H9 (cell line): ENCODE measurements around the gene LMF1. TPM values are rescaled to one million over a fixed set of nuclear protein-coding genes. Genes with fewer than 3 reads are reported as not detected.
A peak's percentile ranks its signal among the peaks of the same experiment; 100 is the strongest.

Experiments used
- DNase-seq: peaks from one replicate; pipeline ENCODE4 v3.0.0-alpha.2; 2017
- H2AFZ ChIP-seq: one replicate; pipeline ENCODE4 v1.6.1; 2013; ENCODE audit warnings: mild to moderate bottlenecking, low read length, control low read depth, moderate library complexity
- H2AK5ac ChIP-seq: 2 replicates; pipeline ENCODE4 v1.6.1; 2013; ENCODE audit warnings: low read length, control low read depth, mixed read lengths; ENCODE audit not compliant: insufficient read length
- H2BK120ac ChIP-seq: one replicate; pipeline ENCODE4 v1.6.1; 2013; ENCODE audit warnings: low read depth, mild to moderate bottlenecking, low read length, control low read depth, inconsistent platforms; ENCODE audit not compliant: poor library complexity, severe bottlenecking
- H2BK12ac ChIP-seq: 2 replicates; pipeline ENCODE4 v1.6.1; 2013; ENCODE audit warnings: low read length, control low read depth, mixed read lengths, low read depth; ENCODE audit not compliant: insufficient read length
- H2BK15ac ChIP-seq: 2 replicates; pipeline ENCODE4 v1.6.1; 2013; ENCODE audit warnings: low read depth, low read length, control low read depth
- H2BK20ac ChIP-seq: one replicate; pipeline ENCODE4 v1.6.1; 2013; ENCODE audit warnings: low read depth, mild to moderate bottlenecking, low read length, control low read depth, inconsistent platforms; ENCODE audit not compliant: poor library complexity, severe bottlenecking
- H2BK5ac ChIP-seq: 2 replicates; pipeline ENCODE4 v1.6.1; 2013; ENCODE audit warnings: low read length, control low read depth, mixed read lengths; ENCODE audit not compliant: insufficient read length
- H3K14ac ChIP-seq: 2 replicates; pipeline ENCODE4 v1.6.1; 2013; ENCODE audit warnings: low read length, control low read depth; ENCODE audit not compliant: insufficient read depth
- H3K18ac ChIP-seq: 2 replicates; pipeline ENCODE4 v1.6.1; 2013; ENCODE audit warnings: low read depth, mild to moderate bottlenecking, mixed read lengths, low read length, control low read depth; ENCODE audit not compliant: insufficient read length
- H3K23ac ChIP-seq: 2 replicates; pipeline ENCODE4 v1.6.1; 2013; ENCODE audit warnings: low read length, control low read depth, mixed read lengths, low read depth; ENCODE audit not compliant: insufficient read length
- H3K23me2 ChIP-seq: 2 replicates; pipeline ENCODE4 v1.6.1; 2013; ENCODE audit warnings: low read depth, mild to moderate bottlenecking, mixed read lengths, low read length, control low read depth; ENCODE audit not compliant: insufficient read length, poor library complexity, severe bottlenecking
- H3K27ac ChIP-seq: 2 replicates; pipeline ENCODE4 v1.5.1; 2013; ENCODE audit warnings: low read length, control low read depth, mixed read lengths, low read depth; ENCODE audit not compliant: insufficient read length
- H3K27me3 ChIP-seq: 2 replicates; pipeline ENCODE4 v1.6.1; 2013; ENCODE audit warnings: low read length, control low read depth, inconsistent platforms; ENCODE audit not compliant: insufficient read depth
- H3K4ac ChIP-seq: 2 replicates; pipeline ENCODE4 v1.6.1; 2013; ENCODE audit warnings: low read depth, mild to moderate bottlenecking, control low read depth, inconsistent platforms, low read length, moderate library complexity
- H3K4me1 ChIP-seq: 2 replicates; pipeline ENCODE4 v1.6.1; 2013; ENCODE audit warnings: low read length, control low read depth, inconsistent platforms; ENCODE audit not compliant: insufficient read depth
- H3K4me2 ChIP-seq: 2 replicates; pipeline ENCODE4 v1.6.1; 2013; ENCODE audit warnings: low read length, control low read depth, mixed read lengths; ENCODE audit not compliant: insufficient read length, insufficient read depth
- H3K56ac ChIP-seq: 2 replicates; pipeline ENCODE4 v1.6.1; 2013; ENCODE audit warnings: low read depth, mild to moderate bottlenecking, mixed read lengths, low read length, control low read depth; ENCODE audit not compliant: insufficient read length
- H3K79me1 ChIP-seq: 2 replicates; pipeline ENCODE4 v1.6.1; 2013; ENCODE audit warnings: low read depth, mild to moderate bottlenecking, moderate library complexity, low read length, control low read depth, inconsistent platforms; ENCODE audit not compliant: insufficient read depth, poor library complexity, severe bottlenecking
- H3K79me2 ChIP-seq: 2 replicates; pipeline ENCODE4 v1.6.1; 2013; ENCODE audit warnings: low read length, control low read depth, inconsistent platforms; ENCODE audit not compliant: insufficient read depth
- H3K9ac ChIP-seq: 2 replicates; pipeline ENCODE4 v1.6.1; 2013; ENCODE audit warnings: low read length, control low read depth, mixed read lengths; ENCODE audit not compliant: insufficient read length; ENCODE audit errors: extremely low read depth
- H3K9me3 ChIP-seq: one replicate; pipeline ENCODE4 v1.6.1; 2013; ENCODE audit warnings: low read depth, low read length, inconsistent platforms; ENCODE audit not compliant: control insufficient read depth
- H3T11ph ChIP-seq: one replicate; pipeline ENCODE4 v1.6.1; 2013; ENCODE audit warnings: mild to moderate bottlenecking, low read length, control low read depth, inconsistent platforms
- H4K20me1 ChIP-seq: one replicate; pipeline ENCODE4 v1.6.1; 2013; ENCODE audit not compliant: control insufficient read depth, insufficient read length, insufficient read depth
- H4K5ac ChIP-seq: 2 replicates; pipeline ENCODE4 v1.6.1; 2013; ENCODE audit warnings: low read depth, mild to moderate bottlenecking, mixed read lengths, low read length, control low read depth; ENCODE audit not compliant: insufficient read length
- H4K8ac ChIP-seq: replicated peaks from 2 replicates; pipeline ENCODE4 v1.6.1; 2013; ENCODE audit warnings: low read length, control low read depth, mixed read lengths, low read depth; ENCODE audit not compliant: insufficient read length
- H4K91ac ChIP-seq: 2 replicates; pipeline ENCODE4 v1.6.1; 2013; ENCODE audit warnings: low read depth, mild to moderate bottlenecking, moderate library complexity, mixed read lengths, low read length, control low read depth; ENCODE audit not compliant: insufficient read length
- H3K27ac Mint-ChIP-seq, 3 experiments: 2 replicates in 2 of 3; 3 replicates in 1 of 3; pipeline ENCODE4 v1.8.0; 2020 to 2021; ENCODE audit warnings: mixed read lengths in 3 of 3, mild to moderate bottlenecking in 1 of 3, moderate library complexity in 1 of 3
- H3K27me3 Mint-ChIP-seq: 2 replicates; pipeline ENCODE4 v1.8.0; 2021; ENCODE audit warnings: low read depth, mild to moderate bottlenecking, moderate library complexity, mixed read lengths
- H3K36me3 Mint-ChIP-seq, 3 experiments: 2 replicates in 2 of 3; 3 replicates in 1 of 3; pipeline ENCODE4 v1.8.0; 2020 to 2021; ENCODE audit warnings: low read depth in 3 of 3, mixed read lengths in 3 of 3; ENCODE audit not compliant: insufficient read depth in 1 of 3
- H3K4me1 Mint-ChIP-seq, 2 experiments: 2 replicates each; pipeline ENCODE4 v1.8.0; 2020; ENCODE audit warnings: mixed read lengths in 2 of 2
- H3K4me3 Mint-ChIP-seq, 2 experiments: 2 replicates in 1 of 2; 3 replicates in 1 of 2; pipeline ENCODE4 v1.8.0; 2020 to 2021; ENCODE audit warnings: mild to moderate bottlenecking in 2 of 2, mixed read lengths in 2 of 2, moderate library complexity in 1 of 2
- H3K9me3 Mint-ChIP-seq, 2 experiments: 2 replicates in 1 of 2; 3 replicates in 1 of 2; pipeline ENCODE4 v1.8.0; 2020; ENCODE audit warnings: mild to moderate bottlenecking in 2 of 2, mixed read lengths in 2 of 2, moderate library complexity in 1 of 2
- CTCF ChIP-seq: fragments of 200-600 bp; sonication (generic); conservative IDR thresholded peaks from 3 replicates; pipeline ENCODE4 v1.8.0; 2021; ENCODE audit warnings: antibody characterized with exemption, mild to moderate bottlenecking
- WGBS: extraction: QIAGEN DNeasy Blood & Tissue Kit; methylation state at CpG from one replicate; pipeline ENCODE4 v1.1.7; 2013; ENCODE audit warnings: missing lambda C conversion rate, low lambda C conversion rate, mixed read lengths; ENCODE audit not compliant: insufficient read length; ENCODE audit errors: extremely low coverage; 5-methylcytosine and 5-hydroxymethylcytosine counted together
- total RNA-seq: library from RNA; stranded (reverse); gene quantifications from 2 replicates; pipeline ENCODE4 v1.2.1, GENCODE V29; 2021

LMF1 gene
- total RNA-seq, 1 experiment from 2014 or later, result 7.1 TPM

- Histone ChIP-seq H2BK20ac (no peak overlapping the region), H3K4me2 (no peak overlapping the region), H3K27me3 (no peaks in the 10 kb centered on the region), H4K91ac (no peak overlapping the region), H3K27ac (no peak overlapping the region), H4K8ac (no peak overlapping the region), H3K23ac (no peak overlapping the region), H2AFZ (no peak overlapping the region), H2AK5ac (no peak overlapping the region), H3K79me1 (no peaks in the 10 kb centered on the region), H3K4ac (no peak overlapping the region), H3K18ac (no peak overlapping the region), H3K14ac (no peak overlapping the region), H3K56ac (no peak overlapping the region), H2BK120ac (no peak overlapping the region), H3K23me2 (no peaks in the 10 kb centered on the region), H3K9me3 (no peaks in the 10 kb centered on the region), H2BK5ac (no peak overlapping the region), H4K20me1 (no peaks in the 10 kb centered on the region), H2BK15ac (no peak overlapping the region), H2BK12ac (no peak overlapping the region), H3K9ac (no peak overlapping the region), H3K79me2 (no peaks in the 10 kb centered on the region), H3K4me1 (no peaks in the 10 kb centered on the region), H3T11ph (no peak overlapping the region), H4K5ac (no peak overlapping the region)
- no CpG with 5 or more reads among the region's 29 CpGs for WGBS
- Mint-ChIP-seq H3K4me3 (no peak overlapping the region; a peak in 1 of 5 replicates), H3K27ac (peak overlapping the region in 1 of 3 experiments; percentile 91; a peak in 2 of 7 replicates), H3K27me3 (peaks cover 3% of the 10 kb centered on the region; the same call in 1 of the 2 replicates), H3K36me3 (no peaks in the 10 kb centered on the region), H3K4me1 (peaks cover 0 to 2% of the 10 kb centered on the region in 2 experiments; a peak in 2 of 4 replicates), H3K9me3 (no peaks in the 10 kb centered on the region)
- no peak for DNase-seq
- no peak for TF ChIP-seq CTCF
These were observed 97.5 kb downstream of the LMF1 start for GRCh38 chr16:873243-873661.
